Right atrium auricular region (tissue), 2 donors: ENCODE data around the gene NYAP2. TPM values are rescaled to one million over a fixed set of nuclear protein-coding genes. Genes with fewer than 3 reads are reported as not detected.

Experiments
- DNase-seq: peaks from one replicate; pipeline ENCODE4 v3.0.0-alpha.2; 2019; ENCODE audit warnings: low spot score
- H3K27ac ChIP-seq, 2 donors: fragments of 200-600 bp; sonication (generic); 1 replicate in 1 of 2; 2 replicates in 1 of 2; pipeline ENCODE4 v1.5.1; 2016 to 2019
- H3K27me3 ChIP-seq, 2 donors: fragments of 200-600 bp; sonication (generic); one replicate each; pipeline versions ENCODE4 v1.5.1 to v1.6.0; 2017 to 2019
- H3K36me3 ChIP-seq: fragments of 200-600 bp; sonication (generic); one replicate; pipeline ENCODE4 v1.5.1; 2016
- H3K4me1 ChIP-seq, 2 donors: fragments of 200-600 bp; sonication (generic); one replicate each; pipeline versions ENCODE4 v1.5.1 to v1.6.0; 2017 to 2019
- H3K4me3 ChIP-seq, 2 donors: fragments of 200-600 bp; sonication (generic); 1 replicate in 1 of 2; 2 replicates in 1 of 2; pipeline ENCODE4 v1.5.1; 2017 to 2019; ENCODE audit warnings: mild to moderate bottlenecking in 1 of 2, moderate library complexity in 1 of 2
- H3K9me3 ChIP-seq, 2 donors: fragments of 200-600 bp; sonication (generic); one replicate each; pipeline ENCODE4 v1.5.1; 2019
- CTCF ChIP-seq, 2 donors: fragments of 200-600 bp; sonication (generic); IDR thresholded peaks; one replicate each; pipeline ENCODE4 v1.5.1; 2019; ENCODE audit warnings: antibody characterized with exemption in 2 of 2
- total RNA-seq, 2 donors: library from RNA; depleted of rRNA; stranded (reverse); fragments of >200 nt; gene quantifications; one replicate each; pipeline ENCODE4 v1.1.0, GENCODE V29; 2016

The NYAP2 gene
- total RNA-seq, 2 donors from 2014 or later, result not detected

DNA sequence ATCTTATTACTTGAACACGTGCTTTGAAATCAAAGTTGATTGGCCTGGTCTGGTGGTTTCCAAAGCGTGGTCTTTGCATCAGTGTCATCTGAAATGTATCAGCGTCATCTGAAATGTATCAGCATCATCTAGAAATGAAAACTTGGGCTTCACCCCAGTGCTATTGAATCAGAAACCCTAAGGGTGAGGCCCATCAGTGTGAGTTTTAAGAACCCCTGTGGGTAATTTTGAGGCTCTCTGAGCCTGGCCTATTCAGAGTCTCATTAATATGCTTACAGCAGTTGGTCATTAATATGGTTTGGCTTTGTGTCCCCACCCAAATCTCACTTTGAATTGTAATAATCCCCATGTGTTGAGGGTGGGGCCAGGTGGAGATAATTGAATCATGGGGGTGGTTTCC lies 85.2 kb downstream of the NYAP2 start:
- no peak overlapping the region for H3K27ac ChIP-seq
- DNase-seq, result no peak
- H3K9me3 ChIP-seq, result no peaks in the 10 kb centered on the region
- no peak overlapping the region for H3K4me3 ChIP-seq
- no peak for TF ChIP-seq CTCF (IDR thresholded peaks at IDR 0.05)
- H3K27me3 ChIP-seq, result peaks cover 0 to 2% of the 10 kb centered on the region in 2 donors
- H3K36me3 ChIP-seq, result no peaks in the 10 kb centered on the region
- no peaks in the 10 kb centered on the region for H3K4me1 ChIP-seq

GRCh38 chr2:225486236-225486635 lies 86.7 kb downstream of the NYAP2 start:
- TF ChIP-seq CTCF (IDR thresholded peaks at IDR 0.05), result no peak
- Histone ChIP-seq H3K36me3 (no peaks in the 10 kb centered on the region), H3K4me3 (no peak overlapping the region), H3K4me1 (no peaks in the 10 kb centered on the region), H3K27ac (no peak overlapping the region), H3K27me3 (peaks cover 0 to 2% of the 10 kb centered on the region in 2 donors), H3K9me3 (no peaks in the 10 kb centered on the region)
- no peak for DNase-seq

DNA sequence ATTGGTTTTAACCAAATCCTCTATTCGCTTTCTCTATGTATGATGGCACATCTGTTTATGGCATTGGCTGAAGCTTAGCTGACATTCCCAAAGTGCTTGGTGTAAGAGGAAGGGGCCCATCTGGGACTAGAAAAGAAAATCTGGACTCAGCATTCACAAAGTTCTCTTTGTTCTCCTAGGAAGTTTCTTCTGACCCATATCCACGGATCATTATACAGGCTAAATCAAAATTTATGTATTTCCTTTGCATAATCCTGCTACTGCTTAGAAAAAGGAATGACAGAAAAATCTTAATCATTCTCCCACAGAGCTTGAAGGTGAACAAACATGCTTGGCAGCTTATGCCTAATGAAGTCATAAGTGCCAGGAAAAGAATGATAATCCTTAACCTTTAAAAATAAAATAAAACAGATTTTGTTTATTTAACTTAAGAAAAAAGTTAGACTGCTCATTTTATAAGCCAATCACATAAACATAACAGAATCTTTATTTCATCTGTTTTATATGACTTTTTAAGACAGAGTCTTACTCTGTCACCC lies 88.4 kb downstream of the NYAP2 start:
- TF ChIP-seq CTCF (IDR thresholded peaks at IDR 0.05), result no peak
- Histone ChIP-seq H3K4me3 (no peak overlapping the region), H3K27ac (no peak overlapping the region), H3K36me3 (no peaks in the 10 kb centered on the region), H3K27me3 (peaks cover 0 to 2% of the 10 kb centered on the region in 2 donors), H3K9me3 (no peaks in the 10 kb centered on the region), H3K4me1 (no peaks in the 10 kb centered on the region)
- no peak for DNase-seq

- no peak for TF ChIP-seq CTCF (IDR thresholded peaks at IDR 0.05)
- no peak for DNase-seq
- Histone ChIP-seq H3K27ac (no peak overlapping the region), H3K4me3 (no peak overlapping the region), H3K36me3 (no peaks in the 10 kb centered on the region), H3K4me1 (no peaks in the 10 kb centered on the region), H3K27me3 (no peaks in the 10 kb centered on the region), H3K9me3 (no peaks in the 10 kb centered on the region)
These were observed 89.2 kb downstream of the NYAP2 start for GRCh38 chr2:225488743-225489142.

DNA sequence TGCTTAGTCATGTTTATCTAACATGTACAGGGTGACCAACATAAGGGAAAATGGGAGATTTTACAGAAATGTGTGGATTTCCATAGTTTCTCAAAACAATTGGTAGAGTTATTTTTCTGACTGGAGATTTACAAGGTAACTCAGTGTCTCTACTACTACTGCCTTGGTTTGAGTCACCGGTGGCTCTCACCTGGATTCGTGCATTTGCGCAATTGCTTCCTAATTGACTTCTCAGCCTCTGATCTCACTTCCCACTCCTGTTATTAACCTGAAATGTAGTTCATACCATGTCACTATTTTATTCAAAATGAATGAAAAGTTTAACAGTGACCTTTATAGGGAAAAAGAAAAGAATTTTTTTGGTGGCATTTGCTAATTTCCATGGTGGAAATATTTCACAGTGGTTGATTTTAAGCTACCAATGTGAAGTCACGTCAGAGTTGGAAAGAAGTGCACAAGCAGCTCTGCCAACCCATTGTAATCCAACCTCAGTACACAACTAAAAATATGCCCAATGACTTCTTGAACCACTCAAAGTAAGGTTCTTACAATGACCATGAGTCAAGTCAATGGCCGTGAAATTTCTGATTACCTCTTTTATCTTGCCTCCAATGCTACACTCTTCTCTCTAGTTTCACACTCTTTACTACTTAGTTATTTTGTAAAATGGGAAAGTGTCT lies 94.0 kb downstream of the NYAP2 start:
- no peak for TF ChIP-seq CTCF (IDR thresholded peaks at IDR 0.05)
- H3K27me3 ChIP-seq, result no peaks in the 10 kb centered on the region
- no peaks in the 10 kb centered on the region for H3K4me1 ChIP-seq
- no peaks in the 10 kb centered on the region for H3K9me3 ChIP-seq
- H3K36me3 ChIP-seq, result no peaks in the 10 kb centered on the region
- no peak overlapping the region for H3K27ac ChIP-seq
- no peak for DNase-seq
- H3K4me3 ChIP-seq, result no peak overlapping the region

DNA sequence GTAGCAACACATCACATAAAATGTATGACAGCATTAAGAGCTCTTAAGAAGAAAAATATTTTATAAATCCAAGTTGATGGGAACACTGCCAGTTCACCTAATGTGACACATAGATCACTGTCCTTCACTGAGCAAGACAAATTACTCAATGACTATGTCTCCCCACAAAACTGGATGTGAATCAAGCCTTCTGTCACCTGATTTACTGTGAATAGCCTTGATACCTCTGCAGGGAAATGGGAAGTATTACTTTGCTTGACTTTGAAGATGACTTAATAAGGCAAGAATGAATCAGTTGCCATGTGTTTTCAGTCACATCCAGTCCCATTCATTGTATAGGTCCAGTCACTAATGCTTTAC lies 94.6 kb downstream of the NYAP2 start:
- Histone ChIP-seq H3K36me3 (no peaks in the 10 kb centered on the region), H3K27me3 (no peaks in the 10 kb centered on the region), H3K4me3 (no peak overlapping the region), H3K27ac (no peak overlapping the region), H3K9me3 (no peaks in the 10 kb centered on the region), H3K4me1 (no peaks in the 10 kb centered on the region)
- no peak for DNase-seq
- no peak for TF ChIP-seq CTCF (IDR thresholded peaks at IDR 0.05)
